Stimulated activated CD4-positive, alpha-beta T cell treated with anti-CD3 and anti-CD28 coated beads, Interleukin-4, amount 100 ng/mL, for 24 hours (primary cell): Measurements from ENCODE around the gene SLC16A8.
"Not testable (repeated sequence)": the region's sequence is repeated elsewhere in the genome, so short reads cannot be mapped to it uniquely, and the experiment has no call there.

Source experiments
- DNase-seq: peaks from one replicate; pipeline ENCODE4 v3.0.0-alpha.2; 2020

The SLC16A8 gene

GRCh38 chr22:38085056-38085455 lies 1.1 kb upstream of the SLC16A8 start:
- DNase-seq, result no peak

DNA sequence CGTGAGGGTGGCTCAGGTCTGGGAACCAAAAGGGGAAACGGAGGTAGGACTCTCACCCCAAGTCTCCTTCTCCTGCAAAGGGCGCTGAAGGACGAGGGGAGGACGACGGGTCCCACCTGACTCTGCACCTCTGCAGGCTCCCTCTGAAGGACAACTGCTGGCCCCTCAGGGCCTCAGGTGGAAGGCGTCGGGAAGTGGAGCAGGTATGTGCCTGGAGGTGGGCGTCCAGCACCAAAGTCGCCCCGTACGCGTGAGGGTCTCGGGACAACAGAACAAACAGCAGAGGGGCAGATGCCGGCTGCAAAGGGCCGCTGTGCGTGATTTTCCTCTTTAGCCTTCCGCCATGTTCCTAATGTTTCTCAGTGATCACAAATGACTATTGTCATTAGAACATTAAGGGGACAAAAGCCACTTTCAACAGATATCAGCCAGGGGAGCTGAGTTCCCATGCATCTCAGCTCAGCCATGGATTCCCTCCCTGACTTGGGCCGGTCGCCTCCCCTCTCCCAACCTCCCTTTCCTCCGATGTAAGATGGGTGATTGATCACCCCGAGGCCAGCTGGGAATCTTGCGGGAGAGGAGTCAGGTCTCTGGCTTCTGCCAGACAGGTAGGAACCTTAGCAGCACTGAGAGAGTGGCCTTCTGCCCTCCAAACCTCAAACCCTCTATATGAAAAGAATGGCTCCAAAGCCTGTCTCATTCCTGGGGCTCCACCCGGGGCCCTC lies 836 bp downstream of the SLC16A8 start:
- no peak for DNase-seq

GRCh38 chr22:38081941-38082828 lies 1.8 kb downstream of the SLC16A8 start:
- no peak for DNase-seq

DNA sequence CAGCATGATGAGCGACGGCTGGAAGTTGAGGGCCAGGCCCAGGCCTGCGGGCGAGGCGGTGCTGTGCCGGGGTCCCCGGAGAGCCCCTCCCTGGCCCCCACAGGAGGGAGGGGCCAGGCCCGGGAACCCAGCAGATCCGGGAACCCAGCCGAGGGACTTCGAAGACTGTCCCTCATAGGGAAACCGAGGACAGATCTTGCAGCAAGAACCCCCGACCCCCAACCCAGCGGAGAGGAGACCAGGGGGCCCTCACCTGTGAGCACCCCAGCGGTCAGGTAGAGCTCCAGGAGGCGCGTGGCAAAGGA lies 2.4 kb downstream of the SLC16A8 start:
- DNase-seq, result no peak

DNA sequence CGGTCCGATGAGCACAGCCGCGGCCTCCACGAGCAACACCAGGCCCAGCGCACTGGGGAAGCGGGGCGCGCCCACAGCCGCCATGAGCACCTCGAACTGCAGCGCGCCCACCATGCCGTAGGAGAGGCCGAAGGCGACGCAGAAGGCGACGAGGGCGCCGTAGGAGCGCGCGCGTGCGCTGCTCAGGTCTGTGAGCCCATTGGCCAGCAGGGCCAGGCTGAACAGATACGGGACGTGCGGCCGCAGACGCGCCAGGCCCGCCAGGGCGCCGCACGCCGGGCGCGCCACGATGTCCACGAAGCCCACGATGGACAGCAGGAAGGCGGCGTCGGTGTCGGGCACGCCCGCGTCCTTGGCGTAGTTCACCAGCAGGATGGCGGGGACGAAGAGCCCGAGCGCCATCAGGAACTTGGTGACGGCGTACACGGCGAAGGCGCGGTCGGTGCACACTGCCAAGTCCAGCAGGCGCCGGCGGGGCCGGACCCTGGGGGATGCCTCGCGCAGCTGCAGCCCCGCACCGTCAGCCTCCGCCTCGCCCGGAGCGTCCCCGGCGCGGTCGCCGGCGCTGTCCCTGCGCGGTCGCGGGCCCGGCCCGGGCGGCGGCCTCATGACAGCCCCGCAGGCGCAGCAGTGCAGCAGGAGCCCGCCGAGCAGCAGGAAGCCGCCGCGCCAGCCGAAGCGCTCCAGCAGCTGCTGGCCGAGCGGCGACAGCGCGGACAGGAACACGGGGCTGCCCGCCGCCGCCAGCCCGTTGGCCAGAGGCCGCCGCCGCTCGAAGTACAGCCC lies 2.9 kb downstream of the SLC16A8 start:
- DNase-seq, result no peak

DNA sequence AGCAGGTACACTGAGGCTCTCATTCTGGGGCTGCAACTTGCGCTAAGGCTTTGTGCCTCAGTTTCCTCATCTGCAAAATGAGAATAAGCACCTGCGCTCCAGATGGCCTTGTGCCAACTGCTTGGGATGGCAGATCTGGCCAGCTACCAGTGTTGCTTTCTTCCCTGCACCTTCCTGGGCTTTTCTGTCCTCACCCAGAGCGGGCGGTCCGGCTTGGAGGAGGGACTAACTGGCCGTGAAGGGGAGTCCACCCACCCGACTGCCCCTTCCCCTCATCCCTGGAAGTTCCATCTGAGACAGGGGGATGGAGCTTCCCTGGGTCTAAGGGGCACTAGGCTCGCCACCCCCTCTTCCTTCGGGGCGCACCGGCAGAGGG lies 3.5 kb downstream of the SLC16A8 start:
- no peak for DNase-seq

GRCh38 chr22:38079804-38080203 lies 4.2 kb downstream of the SLC16A8 start:
- DNase-seq, result no peak

- DNase-seq, result not testable (repeated sequence)
Measured at GRCh38 chr22:38079208-38079607, 4.8 kb downstream of the SLC16A8 start.

DNA sequence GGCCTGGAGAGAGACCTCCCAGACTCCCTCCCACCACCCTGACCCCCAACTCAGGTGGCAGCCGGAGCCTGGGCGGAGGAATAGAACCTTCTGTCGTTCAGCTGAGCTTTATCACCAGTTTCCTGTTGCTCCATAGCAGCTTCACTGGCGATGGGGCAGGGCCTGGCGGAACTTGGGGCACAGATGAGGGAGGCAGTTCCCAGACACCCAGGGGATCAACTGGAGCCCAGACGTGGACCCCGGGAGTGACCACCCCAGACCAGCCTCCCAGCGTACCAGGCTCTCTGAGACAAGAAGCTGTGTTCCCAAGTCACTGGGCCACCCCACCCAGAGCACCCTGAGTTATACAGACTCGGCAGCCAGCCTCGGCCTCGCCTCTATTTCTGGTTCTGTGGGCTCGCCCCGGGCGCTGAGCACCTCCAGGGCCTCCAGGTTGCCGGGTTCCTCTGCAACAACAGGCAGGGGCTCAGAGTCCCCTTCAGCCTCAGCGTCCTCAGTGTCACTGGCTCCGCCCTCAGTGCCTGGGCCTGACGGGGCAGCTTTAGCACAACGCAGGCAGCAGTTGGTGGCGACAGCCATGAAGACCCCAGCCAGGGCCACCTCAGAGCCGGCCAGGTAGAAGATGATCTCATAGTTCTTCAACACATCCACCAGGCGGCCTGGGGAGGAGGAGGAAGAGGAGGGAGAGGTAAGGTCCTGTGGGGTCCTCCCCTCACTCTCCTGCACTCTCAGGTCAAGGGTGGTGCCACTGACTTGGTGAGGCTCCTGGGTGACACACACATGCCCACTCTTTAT lies 5.7 kb downstream of the SLC16A8 start:
- DNase-seq, result no peak

DNA sequence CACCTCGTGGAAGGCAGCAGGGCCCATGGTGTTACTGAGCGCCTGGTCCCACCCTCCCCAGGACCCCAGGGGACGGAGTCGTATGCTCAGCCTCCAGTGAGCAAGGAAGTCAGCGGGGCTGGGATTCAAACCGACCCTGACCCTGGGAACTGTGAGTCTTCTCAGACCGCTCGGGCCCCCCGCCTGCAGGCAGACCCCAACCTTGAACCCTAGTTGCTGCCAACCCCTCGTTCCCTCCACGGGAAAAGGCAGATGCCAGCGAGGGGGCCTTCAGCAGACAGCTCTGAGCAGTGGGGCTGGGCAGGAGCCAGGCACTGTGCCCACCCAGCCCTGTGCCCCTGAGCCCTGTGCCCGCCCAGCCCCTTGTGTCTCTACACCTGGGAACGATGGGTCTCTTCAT lies 6.4 kb downstream of the SLC16A8 start:
- DNase-seq, result no peak

GRCh38 chr22:38077096-38077495 lies 6.9 kb downstream of the SLC16A8 start:
- DNase-seq, result no peak

- DNase-seq, result no peak
Measured at GRCh38 chr22:38075961-38076360, 8.0 kb downstream of the SLC16A8 start.

DNA sequence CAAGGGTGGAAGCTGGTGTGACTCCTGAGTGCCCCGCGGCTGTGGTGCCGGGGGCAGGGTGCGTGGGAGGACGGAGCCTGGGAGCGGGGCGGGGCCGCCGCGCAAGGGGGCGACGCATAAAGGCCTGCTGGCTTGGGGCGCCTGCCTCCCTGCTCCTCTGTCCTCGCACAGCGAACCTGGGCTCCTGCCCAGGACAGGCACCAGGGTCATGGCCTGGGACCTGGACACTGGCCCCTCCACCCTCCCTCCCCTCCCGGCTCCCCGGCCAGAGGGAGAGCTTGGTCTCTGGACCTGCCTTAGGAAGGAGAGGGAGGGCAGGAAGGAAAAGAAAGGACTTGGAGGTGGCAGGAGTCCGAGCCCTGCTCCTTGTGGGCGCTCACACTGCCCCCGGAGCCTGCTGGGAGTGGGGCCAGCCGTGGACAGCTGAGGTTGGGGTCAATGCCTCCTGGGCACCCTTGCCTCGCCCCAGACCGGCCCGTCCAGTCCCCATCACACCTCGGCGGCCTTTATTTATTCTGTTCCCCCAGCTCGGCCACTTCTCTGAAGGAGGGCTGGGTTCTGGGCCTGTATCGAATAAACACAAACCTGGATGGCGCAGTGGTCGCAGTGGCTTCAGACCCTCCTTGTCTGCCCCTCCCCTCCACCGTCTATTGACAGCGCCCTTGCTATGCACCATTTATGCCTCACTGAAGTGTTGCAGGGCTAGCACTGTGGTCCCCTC lies 8.7 kb downstream of the SLC16A8 start:
- no peak for DNase-seq

DNA sequence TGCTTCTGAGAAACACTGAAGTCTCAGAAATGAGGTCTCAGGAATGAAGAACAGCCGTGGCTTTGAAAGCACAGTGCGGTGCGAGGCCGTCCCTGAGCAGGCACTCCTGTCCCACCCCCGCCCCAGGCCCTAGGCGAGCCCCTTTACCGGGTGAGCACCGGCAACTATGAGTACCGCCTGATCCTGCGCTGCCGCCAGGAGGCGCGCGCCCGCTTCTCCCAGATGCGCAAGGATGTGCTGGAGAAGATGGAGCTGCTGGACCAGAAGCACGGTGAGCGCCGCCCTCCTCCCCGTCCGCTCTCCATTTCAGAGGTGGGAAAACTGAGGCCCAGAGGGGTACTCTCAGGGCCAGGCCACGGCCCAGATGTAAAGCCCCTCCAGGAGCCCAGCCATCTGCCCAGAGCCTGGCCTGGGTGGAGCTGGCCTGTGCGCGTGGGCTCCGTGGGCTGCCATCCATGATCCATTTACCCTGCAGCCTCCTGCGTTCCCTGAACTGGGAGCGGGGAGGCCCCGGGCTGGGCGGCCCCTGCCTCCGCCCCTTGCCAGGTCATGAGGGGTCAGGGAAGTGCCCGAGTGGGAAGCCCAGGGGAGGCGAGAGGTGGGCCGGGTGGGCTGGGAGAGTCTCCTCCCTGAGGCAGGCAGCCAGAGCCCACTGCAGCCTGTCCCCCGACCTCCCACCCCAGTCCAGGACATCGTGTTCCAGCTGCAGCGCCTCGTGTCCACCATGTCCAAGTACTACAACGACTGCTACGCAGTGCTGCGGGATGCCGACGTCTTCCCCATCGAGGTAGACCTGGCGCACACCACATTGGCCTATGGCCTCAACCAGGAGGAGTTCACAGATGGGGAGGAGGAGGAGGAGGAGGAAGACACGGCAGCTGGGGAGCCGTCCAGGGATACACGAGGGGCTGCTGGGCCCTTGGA lies 9.5 kb downstream of the SLC16A8 start:
- no peak for DNase-seq

- DNase-seq, result no peak
Measured at GRCh38 chr22:38073150-38074130, 10.5 kb downstream of the SLC16A8 start.

DNA sequence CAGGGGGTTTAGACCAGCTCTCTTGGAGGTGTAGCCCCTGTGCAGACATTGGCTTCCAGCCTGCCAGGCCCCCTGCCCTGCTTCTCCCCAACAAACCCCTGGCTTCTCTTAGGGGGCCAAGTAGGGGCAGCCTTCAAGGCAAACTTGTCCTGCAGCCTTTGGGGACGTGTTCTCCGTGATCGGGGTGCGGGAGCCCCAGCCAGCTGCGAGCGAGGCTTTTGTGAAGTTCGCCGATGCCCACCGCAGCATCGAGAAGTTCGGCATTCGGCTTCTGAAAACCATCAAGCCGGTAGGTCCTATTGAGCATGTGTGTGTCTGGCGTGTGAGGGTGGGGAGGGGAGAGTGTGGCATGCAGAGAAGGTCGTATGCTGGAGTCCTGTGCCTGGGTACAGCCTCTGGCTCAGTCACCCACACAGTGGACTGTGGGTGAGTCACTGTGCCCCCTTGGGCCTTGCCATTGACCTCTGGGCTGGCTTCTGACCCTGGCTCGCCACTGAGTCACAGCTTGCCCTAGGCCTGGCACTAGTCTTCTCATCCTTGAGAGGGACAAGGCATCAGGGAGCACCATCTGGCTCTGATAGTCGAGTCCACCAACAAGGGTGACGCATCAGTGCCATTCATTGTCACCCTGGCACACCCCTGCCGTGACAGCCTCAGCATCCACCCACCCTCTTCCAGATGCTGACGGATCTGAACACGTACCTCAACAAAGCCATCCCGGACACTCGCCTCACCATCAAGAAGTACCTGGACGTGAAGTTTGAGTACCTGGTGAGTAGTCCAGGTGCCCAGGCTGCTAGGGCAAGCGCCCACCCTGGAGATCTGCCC lies 11.4 kb downstream of the SLC16A8 start:
- DNase-seq, result no peak

DNA sequence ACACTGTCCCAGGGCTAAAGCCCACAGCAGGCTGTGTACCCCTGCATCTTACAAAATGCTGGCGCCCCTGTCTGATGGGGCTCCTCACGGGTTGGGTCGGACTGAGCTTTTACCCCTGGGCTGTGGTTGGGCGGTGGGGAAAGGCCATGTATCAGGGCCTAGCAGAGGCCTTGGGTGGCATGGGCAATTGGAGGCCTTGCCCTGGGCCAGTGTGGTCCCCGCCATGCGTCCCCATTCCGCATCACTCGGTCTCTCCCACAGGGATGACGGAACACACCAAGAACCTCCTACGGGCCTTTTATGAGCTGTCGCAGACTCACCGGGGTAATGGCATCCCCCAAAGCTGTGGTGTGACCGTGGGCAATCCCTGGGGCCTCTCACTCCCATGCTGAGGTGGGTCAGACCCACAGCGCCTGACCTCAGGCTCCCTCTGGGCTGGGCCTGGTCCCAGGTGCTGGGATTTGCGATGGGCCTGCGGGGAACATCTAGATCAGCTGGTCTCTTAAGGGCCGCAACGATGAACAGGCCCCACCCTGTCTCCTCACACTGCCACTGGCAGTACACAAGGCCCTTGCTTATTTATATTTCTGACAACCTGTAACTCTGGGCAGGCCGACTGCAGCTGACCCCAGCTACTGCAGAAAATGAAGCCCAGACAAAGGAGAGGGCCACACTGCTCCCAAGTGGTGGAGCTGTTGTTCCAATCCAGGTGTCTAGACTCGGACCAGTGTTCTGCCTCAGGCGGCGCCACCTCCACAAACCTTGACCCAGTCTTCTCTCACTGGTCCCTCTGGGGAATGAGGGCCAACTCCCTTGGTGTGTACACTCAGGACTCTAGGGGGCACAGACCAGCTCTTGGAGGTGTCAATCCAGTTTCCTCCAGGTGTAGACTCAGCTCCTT lies 12.3 kb downstream of the SLC16A8 start:
- no peak for DNase-seq
